HG03439 (cell line): ENCODE results near the gene PPP4R3A.
A peak's percentile ranks its signal among the peaks of the same experiment; 100 is the strongest.
"Not testable (repeated sequence)": the region's sequence is repeated elsewhere in the genome, so short reads cannot be mapped to it uniquely, and the experiment has no call there.

ENCODE experiments used
- ATAC-seq: cut with Tn5 transposase; IDR thresholded peaks from one replicate; pipeline ENCODE4 v1.9.1; 2021; ENCODE audit warnings: mild to moderate bottlenecking, moderate library complexity; ENCODE audit not compliant: unreplicated experiment

The PPP4R3A gene

GRCh38 chr14:91510171-91511042 lies at the start of gene PPP4R3A:
PPP4R3A (minus strand) TSS chr14:91510310; CDS start chr14:91509647, 663 bp downstream.
- ATAC-seq, result peak; percentile 85

DNA sequence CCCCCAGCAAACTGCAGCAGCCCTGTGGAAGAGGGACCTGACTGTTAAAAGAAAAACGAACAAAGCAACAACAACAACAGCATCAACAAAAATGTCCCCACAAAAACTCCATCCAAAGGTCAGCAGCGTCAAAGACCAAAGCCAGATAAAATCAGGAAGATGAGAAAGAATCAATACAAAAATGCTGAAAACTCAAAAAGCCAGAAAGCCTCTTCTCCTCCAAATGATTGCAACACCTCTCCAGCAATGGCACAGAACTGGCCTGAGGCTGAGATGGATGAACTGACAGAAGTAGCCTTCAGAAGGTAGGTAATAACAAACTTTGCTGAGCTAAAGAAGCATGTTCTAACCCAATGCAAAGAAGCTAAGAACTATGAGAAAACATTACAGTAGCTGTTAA lies 45.4 kb upstream of the PPP4R3A start:
- ATAC-seq, result no peak

DNA sequence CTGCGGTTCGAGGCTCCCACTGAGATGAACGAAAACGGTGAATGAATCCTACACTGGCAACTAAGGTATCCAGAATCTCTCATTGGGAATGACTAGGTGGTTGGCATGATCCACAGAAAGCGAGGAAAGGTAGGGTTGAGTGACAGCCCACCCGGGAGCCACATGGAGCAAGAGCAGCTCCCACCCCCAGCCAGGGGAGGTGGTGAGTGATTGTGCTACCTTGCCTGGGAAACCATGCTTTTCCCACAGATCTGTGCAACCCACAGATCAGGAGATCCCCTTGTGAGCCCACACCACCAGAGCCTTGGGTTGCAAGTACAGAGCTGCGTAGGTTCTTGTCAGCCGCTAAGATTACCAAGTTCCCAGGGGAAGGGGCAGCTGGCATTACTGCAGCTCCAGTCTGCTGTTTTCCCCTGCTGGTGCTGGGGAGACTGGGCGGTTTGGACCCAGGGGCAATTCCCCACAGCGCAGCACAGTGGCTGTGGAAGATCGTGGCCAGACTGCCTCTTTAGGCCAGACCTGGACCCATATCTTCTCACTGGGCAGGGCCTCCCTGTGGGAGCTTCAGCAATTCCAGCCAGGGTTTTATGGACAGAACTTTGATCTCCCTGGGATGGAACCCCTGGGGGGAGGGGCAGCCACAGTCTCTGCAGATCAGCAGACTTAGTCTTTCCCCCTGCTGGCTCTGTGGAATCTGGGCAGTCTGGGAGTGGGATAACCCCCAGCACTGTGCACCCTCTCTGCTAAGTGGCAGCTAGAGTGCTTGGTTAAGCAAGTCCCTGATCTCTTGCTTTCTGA lies 44.6 kb upstream of the PPP4R3A start:
- ATAC-seq, result no peak

GRCh38 chr14:91548108-91548507 lies 38.0 kb upstream of the PPP4R3A start:
- no peak for ATAC-seq

- ATAC-seq, result no peak
These were observed 36.0 kb upstream of the PPP4R3A start for GRCh38 chr14:91545946-91546716.

DNA sequence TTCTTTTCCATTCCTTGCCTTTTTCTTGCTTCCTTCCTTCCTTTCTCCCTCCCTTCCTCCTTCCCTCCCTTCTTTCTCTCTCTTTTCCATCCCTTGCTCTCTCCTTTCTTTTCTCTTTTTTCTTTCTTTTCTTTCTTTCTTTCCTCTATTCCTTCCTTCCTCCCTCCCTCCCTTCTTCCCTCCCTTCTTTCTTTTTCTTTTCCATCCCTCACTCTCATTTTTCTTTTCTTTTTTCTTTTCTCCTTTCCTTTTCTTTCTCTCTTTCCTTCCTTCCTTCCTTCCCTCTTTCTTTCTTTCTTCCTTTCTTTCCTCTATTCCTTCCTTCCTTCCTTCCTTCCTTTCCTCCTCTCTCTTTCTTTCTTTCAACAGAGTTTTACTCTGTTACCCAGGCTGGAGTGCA lies 35.1 kb upstream of the PPP4R3A start:
- ATAC-seq, result no peak

DNA sequence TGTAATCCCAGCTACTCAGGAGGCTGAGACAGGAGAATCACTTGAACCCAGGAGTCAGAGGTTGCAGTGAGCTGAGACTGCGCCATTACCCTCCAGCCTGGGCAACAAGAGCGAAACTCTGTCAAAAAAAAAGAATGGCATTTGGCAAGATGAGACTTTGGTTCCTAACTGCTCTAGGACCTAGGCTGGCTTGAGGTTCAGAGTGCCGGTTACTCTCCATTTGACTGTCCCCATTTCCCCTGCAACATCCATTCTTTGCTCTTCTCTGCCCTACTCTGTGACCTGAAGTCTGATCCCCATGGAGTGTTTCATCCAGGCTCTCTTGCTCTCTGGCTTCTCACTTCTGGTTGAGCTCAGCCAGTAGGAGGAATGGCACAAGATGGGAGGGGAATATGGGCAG lies 26.2 kb upstream of the PPP4R3A start:
- ATAC-seq, result no peak

DNA sequence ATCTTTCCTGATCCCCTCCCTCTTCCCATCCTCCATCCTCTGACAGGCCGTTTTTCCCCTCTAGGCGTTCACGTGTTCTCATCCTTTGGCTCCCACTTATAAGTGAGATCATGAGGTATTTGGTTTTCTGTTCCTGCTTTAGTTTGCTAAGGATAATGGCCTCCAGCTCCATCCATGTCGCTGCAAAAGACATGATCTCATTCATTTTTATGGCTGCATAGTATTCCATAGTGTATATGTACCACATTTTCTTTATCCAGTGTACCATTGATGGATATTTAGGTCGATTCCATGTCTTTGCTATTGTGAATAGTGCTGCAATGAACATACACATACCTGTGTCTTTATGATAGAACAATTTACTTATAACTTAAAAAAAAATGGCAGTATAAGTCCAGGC lies 23.9 kb upstream of the PPP4R3A start:
- ATAC-seq, result not testable (repeated sequence)

DNA sequence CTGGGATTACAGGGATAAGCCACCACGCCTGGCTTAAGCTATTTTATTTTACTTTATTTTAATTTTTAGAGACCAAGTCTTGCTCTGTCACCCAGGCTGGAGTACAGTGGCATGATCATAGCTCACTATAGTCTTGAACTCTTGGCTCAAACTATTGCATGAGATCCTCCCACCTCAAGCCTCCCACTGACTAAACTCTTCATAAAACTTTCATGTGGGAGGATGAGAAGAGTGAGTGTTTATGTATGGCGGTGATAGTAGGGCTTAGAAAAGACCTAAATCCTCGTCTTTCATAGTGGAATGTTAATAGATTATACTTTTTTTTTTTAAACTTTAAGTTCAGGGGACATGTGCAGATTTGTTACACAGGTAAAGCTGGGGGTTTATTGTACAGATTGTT lies 23.5 kb upstream of the PPP4R3A start:
- no peak for ATAC-seq

DNA sequence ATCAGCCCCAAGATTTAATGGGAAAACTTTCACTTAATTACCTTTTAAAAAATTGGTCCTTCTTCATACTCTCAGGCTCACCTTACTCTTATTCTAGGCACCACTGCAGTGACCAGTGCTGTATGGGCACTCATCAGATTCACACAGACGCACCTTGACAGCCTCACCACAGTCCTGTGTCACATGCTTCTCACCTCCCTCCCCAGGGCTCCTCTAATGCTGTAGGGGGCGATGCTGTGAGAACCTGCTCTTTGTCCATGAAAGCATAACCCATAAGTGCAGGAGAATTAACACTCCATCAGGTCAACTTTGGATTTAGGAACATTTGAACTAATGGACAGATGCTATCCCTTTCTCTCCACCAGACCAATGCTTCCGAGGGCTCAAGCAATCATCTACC lies 13.9 kb upstream of the PPP4R3A start:
- no peak for ATAC-seq

- no peak for ATAC-seq
These were observed 11.0 kb upstream of the PPP4R3A start for GRCh38 chr14:91521061-91521640.

- ATAC-seq, result no peak
These were observed 10.0 kb upstream of the PPP4R3A start for GRCh38 chr14:91520138-91520537.

DNA sequence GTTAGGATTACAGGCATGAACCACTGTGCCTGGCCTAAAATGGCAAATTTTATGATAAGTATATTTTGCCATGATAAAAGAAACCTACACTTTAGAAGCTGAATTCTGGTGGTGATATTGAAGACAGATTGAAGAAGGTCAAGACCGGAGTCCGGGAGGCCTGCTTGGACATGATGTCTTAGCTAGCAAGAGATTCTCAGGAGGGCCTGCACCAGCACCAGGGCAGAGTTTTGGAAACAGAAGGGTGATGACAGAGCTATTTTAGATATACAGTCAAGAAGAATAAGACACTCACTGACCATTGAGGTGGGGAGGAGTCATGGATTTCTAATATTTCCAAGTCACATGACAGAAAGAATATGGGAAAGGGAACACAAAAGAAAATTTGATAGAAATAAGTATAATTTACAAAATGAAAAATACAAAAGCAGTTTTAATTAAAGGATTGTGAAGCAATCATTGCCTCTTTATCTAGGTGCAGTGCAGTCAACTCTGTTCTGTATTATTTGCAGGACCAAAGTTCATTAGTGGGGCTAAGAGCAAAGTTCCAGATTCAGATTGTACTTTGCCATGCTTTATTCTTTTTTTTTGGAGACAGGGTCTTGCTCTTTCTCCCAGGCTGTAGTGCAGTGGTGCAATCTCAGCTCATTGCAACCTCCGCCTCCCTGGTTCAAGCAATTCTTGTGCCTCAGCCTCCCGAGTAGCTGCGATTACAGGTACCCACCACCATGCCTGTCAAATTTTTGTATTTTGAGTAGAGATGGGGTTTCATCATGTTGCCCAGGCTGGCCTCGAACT lies 9.3 kb upstream of the PPP4R3A start:
- ATAC-seq, result no peak

GRCh38 chr14:91516663-91517388 lies 6.7 kb upstream of the PPP4R3A start:
- ATAC-seq, result no peak

DNA sequence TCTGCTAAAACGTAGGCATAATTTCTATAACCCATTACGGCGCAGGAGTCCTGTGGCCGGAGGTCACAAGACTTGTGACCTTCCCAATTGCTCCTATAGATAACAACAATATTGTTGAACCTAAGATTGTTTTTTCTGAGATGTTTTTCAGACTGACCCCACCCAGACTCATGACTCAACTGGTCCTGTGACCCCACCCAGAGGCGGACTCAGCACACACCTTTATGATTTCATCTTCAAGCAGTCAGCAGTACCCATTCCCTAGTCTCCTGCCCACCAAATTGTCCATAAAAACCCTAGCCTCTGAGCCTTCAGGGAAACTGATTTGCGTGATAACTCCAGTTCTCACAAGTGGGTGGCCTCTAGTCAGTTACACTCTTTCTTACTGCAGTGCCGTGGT lies 5.9 kb upstream of the PPP4R3A start:
- ATAC-seq, result no peak

GRCh38 chr14:91511043-91511383 lies 903 bp upstream of the PPP4R3A start:
- no peak for ATAC-seq

GRCh38 chr14:91509878-91510170 lies 286 bp downstream of the PPP4R3A start:
- ATAC-seq, result peak; percentile 18

DNA sequence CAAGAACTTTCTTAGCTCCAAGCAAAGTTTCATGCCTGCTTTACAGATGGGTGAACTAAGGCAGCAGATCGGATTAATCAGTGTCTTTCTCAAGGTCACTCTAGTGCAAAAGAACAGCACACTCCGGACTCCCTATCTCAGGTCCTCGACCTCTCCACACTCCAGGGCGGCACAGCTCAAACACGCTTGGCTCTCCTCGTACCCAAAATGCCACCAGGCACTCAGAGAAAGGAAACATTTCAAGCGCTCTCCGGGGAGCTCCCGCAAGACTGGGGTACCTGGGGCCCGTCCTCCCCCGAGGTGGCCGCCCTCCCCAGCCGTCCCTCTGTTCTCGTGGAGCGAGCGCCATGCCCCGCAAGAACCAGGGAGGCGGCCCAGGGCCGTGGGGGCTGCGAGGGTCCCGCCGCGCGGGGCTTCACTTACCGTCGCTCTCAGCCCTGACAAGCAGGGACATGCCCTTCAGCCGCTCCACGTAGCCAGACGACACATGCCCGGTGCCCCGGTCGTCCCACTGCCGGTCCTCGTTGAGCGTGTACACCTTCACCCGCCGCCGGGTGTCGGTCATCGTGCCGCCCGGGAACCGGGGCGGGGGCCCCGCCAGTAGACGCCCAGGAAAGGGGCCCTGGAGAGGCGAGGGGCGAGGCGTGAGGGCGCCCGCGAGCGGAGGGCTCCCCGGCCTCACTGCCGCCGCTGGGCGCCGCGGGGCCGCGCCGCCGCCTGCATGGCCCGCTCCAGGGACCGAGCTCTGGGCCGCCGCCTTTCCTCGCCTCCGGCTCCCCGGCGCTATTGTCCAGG lies 830 bp downstream of the PPP4R3A start:
- peak; percentile 16 for ATAC-seq

DNA sequence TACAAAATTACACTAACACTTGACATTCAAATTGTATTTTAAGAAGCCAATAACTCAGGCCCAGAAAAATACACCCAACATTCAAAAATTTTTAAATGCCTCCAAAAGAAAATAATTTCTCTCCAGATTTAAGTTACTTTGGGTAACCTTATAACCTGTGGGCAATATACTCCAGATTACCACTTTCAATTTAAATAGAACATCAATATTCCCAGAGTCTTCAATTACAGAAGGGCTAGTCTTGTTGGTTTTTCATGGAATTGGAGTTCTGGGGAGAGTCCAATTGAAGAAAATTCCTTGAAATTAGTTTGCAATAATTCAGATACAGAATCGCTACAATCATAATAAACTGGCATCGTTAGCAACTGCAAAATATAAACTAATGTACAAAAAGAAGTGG lies 2.0 kb downstream of the PPP4R3A start:
- no peak for ATAC-seq
